Measurements from ENCODE around the gene KIAA2012.
"Not testable (repeated sequence)": the region's sequence is repeated elsewhere in the genome, so short reads cannot be mapped to it uniquely, and the experiment has no call there.

Gene KIAA2012

DNA sequence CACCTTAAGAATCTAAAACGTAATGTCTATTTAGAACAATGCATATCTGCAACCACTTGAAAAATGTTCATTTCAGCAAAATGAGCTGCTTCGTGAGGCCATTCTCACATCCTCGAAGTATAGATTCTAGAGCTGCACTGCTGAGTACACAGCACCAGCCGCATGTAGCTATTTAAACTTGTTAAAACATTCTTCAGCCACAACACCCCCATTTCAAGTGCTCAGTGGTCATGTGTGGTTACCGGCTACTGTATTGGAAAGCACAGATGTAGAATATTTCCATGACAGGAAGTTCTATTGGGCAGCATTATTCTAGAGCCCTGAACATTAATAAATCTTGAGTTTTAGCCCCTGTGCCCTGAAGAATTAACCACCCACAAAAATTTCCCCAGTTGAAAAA, 130.3 kb downstream of the KIAA2012 start:
- no peak for DNase-seq

GRCh38 chr2:202204855-202205254, 131.8 kb downstream of the KIAA2012 start:
- DNase-seq = no peak

DNA sequence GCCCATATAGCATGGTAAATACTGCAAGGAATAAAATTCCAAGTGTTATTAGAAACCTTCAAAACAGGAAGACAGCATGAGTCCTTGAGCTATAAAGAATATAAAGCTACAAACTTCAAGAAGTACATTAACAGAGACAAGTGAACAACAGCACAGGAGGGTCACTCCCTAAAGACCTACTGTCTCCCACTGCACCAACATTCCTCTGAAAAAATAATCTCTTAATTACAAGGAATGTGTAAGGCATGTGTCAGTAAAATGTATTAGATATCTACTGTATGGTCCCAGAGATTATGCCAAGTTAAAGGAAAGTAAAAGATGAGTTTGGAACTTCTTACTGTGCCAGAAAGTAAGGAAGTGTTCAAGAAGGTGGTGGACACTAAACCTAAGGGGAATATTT, 135.5 kb downstream of the KIAA2012 start:
- DNase-seq = no peak

DNA sequence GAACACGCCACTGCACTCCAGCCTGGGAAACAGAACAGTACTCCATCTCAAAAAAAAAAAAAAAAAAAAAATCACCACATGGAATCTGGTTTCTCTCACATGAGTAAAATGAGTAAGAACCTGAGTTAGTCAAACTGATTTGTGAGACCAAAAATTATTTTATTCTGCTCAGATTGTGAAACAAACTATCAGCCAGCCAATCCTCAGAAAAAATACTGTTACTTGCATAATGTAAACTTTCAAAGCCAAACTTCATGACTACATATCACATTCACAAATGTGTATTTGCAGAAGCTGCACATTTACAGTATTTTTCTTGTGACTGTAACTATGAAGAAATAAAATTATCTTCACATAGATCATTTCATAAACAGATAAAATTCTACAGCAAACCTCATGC, 142.1 kb downstream of the KIAA2012 start:
- no peak for DNase-seq

DNA sequence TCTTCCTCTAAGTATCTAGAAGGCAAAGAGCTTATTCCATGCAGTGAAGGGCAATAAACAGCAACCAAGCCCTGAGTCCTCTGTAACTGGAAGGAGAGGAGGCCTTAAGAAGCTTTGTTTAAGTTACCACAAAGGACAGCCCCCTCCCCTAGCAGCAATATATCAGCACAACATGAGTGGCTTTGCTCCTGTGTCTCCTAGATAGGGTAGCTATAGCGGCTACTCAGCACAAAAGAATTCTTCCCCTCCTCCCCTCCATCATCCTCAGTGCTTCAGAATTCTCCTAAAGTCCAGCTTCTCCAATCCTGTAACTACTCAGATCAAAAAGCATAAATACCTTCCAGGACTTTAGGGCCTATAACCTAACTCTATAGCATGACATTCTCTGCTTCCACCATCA, 148.8 kb downstream of the KIAA2012 start:
- no peak for DNase-seq

DNA sequence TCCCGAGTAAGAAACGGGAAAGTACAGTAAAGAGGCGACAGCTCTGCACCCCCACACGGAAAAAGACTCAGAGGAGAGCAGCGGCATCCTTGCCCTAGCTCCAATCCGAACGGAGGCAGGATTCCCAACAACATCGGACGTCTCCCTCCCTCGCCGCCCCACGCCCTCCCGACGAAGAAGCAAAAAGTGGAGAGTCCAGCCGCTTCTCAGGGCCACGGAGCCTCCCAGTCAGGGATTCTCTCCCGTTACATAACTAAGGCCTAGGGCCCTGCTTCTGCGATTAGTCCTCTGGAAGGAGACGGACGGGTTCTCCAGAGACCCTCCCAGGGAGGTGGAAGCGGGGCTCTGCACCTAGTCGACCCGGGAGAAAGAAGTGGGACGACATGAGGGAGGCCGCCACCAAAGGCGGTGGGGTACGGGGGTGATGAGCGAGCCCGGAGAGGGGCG, 164.8 kb downstream of the KIAA2012 start:
- no peak for DNase-seq

DNA sequence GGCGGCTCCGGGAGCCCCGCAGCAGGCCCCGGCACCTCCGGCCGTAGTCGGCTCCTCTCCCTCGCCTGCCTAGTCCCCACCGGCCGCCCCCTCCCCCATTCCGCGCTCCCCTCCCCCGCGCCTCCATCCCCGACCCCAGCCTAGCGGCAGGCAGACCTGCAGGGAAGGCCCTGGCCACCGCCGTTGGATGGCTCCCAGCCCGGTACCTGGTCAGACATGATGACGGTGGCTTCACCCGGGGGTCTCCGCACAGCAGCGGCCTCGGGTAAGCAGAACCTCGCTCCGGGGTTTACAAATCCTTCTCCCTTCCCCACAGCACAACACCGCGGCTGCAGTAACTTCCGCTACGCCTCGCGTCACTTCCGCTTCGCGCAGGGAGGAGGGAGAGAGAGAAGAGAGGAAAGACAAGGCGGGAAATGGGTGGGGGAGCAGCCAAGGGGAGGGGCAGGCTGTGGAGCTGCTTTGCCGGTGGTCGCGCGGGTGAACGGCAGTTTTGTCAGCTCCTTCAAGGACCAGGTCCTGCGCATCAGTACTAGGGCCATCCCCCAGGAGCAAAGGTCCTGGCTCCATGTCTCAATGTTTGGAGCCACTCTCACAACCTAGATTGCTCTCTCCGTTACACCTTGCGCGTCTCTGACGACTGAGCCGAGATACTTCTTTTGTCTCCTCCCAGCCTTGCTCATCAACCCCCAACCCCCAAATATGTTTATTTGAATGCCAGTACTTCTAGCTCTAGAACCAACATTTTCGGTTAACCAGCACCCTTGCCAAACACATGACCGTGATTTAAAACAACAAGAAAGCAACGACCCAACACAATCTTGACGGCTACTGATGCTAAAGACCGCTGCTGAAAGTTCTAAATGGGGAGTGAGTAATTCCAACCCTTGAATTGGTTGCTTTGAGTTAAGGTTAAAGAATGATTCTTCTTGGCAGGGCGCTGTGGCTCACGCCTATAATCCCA, 165.5 kb downstream of the KIAA2012 start, which contains the start of gene SUMO1:
TSS of gene SUMO1 (minus strand) at position 364 of the 964 bp plus-strand sequence. CDS start at position 218, 146 bp downstream.
- DNase-seq = peak; percentile 87

GRCh38 chr2:202247710-202248109, 174.7 kb downstream of the KIAA2012 start:
- not testable (repeated sequence) for DNase-seq

DNA sequence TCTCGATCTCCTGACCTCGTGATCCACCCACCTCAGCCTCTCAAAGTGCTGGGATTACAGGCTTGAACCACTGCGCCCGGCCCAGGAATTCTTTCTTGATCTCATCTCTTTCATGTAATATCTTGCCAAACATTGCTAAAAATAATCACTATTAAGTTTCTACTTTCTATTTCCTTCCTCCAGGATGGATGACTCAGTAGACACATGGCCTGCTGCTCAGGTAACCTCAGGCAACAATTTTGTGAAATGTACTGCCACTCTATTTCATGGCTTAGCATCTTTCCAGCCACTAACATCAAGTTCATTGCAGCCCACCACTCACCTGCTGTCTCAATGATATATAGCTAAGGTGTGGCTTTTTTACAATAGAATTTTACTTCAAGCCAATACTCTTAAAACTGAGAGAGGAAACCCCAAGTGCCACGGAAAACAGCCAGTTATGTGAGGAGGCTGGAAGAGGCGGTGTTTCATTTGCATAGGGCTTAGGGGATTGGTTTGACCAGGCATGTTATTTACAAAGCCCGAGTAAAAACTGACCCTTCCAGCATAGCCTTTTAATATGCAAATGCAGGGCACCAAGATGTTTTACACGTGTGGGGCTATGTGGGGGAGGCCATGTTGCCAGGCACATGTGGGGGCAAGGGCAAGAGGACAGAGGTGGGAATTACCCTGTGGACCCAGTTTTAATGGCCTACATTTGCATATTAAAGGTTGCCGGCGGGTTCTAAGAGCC, 176.6 kb downstream of the KIAA2012 start:
- DNase-seq = no peak

GRCh38 chr2:202251494-202251893, 178.4 kb downstream of the KIAA2012 start:
- no peak for DNase-seq

All from NCI-H2029 (cell line).